HG03103 (cell line): ENCODE results near the gene LINC00632.
"Not testable (repeated sequence)": the region's sequence is repeated elsewhere in the genome, so short reads cannot be mapped to it uniquely, and the experiment has no call there.

ENCODE experiments used
- ATAC-seq: cut with Tn5 transposase; IDR thresholded peaks from one replicate; pipeline ENCODE4 v1.9.1; 2021; ENCODE audit warnings: low read depth; ENCODE audit not compliant: unreplicated experiment

LINC00632 gene

GRCh38 chrX:140709421-140709846, at the start of gene LINC00632:
Gene LINC00632, plus strand, starts transcription at chrX:140709759.
- no peak for ATAC-seq

- no peak for ATAC-seq
These were observed 47.9 kb upstream of the LINC00632 start for GRCh38 chrX:140661643-140662042.

- ATAC-seq, result no peak
These were observed 44.6 kb upstream of the LINC00632 start for GRCh38 chrX:140664939-140665338.

- ATAC-seq, result no peak
These were observed 36.5 kb upstream of the LINC00632 start for GRCh38 chrX:140672840-140673731.

- no peak for ATAC-seq
These were observed 21.9 kb upstream of the LINC00632 start for GRCh38 chrX:140687706-140688105.

- ATAC-seq, result not testable (repeated sequence)
These were observed 18.0 kb upstream of the LINC00632 start for GRCh38 chrX:140691596-140691995.

- ATAC-seq, result no peak
These were observed 11.9 kb upstream of the LINC00632 start for GRCh38 chrX:140697618-140698017.

- ATAC-seq, result peak; percentile 86
These were observed 8.1 kb upstream of the LINC00632 start for GRCh38 chrX:140701480-140701879.

- no peak for ATAC-seq
These were observed 1.2 kb downstream of the LINC00632 start for GRCh38 chrX:140710710-140711109.

GRCh38 chrX:140711894-140712293, 2.3 kb downstream of the LINC00632 start:
- ATAC-seq, result no peak

GRCh38 chrX:140712413-140713173, 3.0 kb downstream of the LINC00632 start:
- ATAC-seq, result peak; percentile 72

GRCh38 chrX:140713174-140713539, 3.6 kb downstream of the LINC00632 start:
- ATAC-seq, result peak; percentile 66

- ATAC-seq, result no peak
These were observed 6.2 kb downstream of the LINC00632 start for GRCh38 chrX:140715787-140716186.

GRCh38 chrX:140723121-140723715, 13.7 kb downstream of the LINC00632 start:
- no peak for ATAC-seq

GRCh38 chrX:140724309-140724708, 14.8 kb downstream of the LINC00632 start:
- no peak for ATAC-seq

- no peak for ATAC-seq
These were observed 15.2 kb downstream of the LINC00632 start for GRCh38 chrX:140724736-140725135.

GRCh38 chrX:140725500-140725899, 15.9 kb downstream of the LINC00632 start:
- ATAC-seq, result no peak

GRCh38 chrX:140733766-140734342, 24.3 kb downstream of the LINC00632 start:
- ATAC-seq, result no peak

- ATAC-seq, result no peak
These were observed 34.5 kb downstream of the LINC00632 start for GRCh38 chrX:140744085-140744484.

GRCh38 chrX:140756941-140757340, 47.4 kb downstream of the LINC00632 start:
- no peak for ATAC-seq

GRCh38 chrX:140762061-140762460, 52.5 kb downstream of the LINC00632 start:
- peak; percentile 81 for ATAC-seq
